ENCODE measurements around the gene SIL1. TPM values are rescaled to one million over a fixed set of nuclear protein-coding genes. Genes with fewer than 3 reads are reported as not detected.

The SIL1 gene
- total RNA-seq, 4 donors from 2014 or later = 28.6 to 48.1 (median 36.5) TPM

GRCh38 chr5:138903130-138903775 is 294.9 kb downstream of the SIL1 start:
- 63% methylated on average over 9 of the region's 10 CpGs for WGBS, 2 donors (ENCODE audit: low coverage in 1 of 2)
- no peaks in the 10 kb centered on the region for H3K9me3 ChIP-seq
- H3K4me1 ChIP-seq = peaks cover 0 to 18% (median 0%) of the 10 kb centered on the region in 3 donors
- H3K27me3 ChIP-seq = no peaks in the 10 kb centered on the region
- peaks cover 0 to 70% of the 10 kb centered on the region in 2 donors for H3K36me3 ChIP-seq
- TF ChIP-seq CTCF (IDR thresholded peaks at IDR 0.05) = no peak
- TF ChIP-seq POLR2AphosphoS5 (IDR thresholded peaks at IDR 0.05) = peak; percentile 12
- peak; percentile 50 for ATAC-seq
- H3K4me3 ChIP-seq = no peak overlapping the region
- peak overlapping the region in 2 of 4 donors; percentile 6 to 22 for H3K27ac ChIP-seq

GRCh38 chr5:138901716-138902115 is 296.5 kb downstream of the SIL1 start:
- TF ChIP-seq CTCF (IDR thresholded peaks at IDR 0.05) (no peak), POLR2A (IDR thresholded peaks at IDR 0.05) (no peak), EP300 (IDR thresholded peaks at IDR 0.05) (no peak), POLR2AphosphoS5 (IDR thresholded peaks at IDR 0.05) (no peak)
- no peak overlapping the region for H3K4me3 ChIP-seq
- H3K9me3 ChIP-seq = no peaks in the 10 kb centered on the region
- no peak for ATAC-seq
- H3K27me3 ChIP-seq = no peaks in the 10 kb centered on the region
- H3K27ac ChIP-seq = peak overlapping the region in 1 of 4 donors; percentile 31
- 89 to 100% methylated on average over 1 to 2 of the region's 2 CpGs for WGBS, 2 donors (ENCODE audit: low coverage in 1 of 2)
- H3K4me1 ChIP-seq = peaks cover 0 to 18% (median 0%) of the 10 kb centered on the region in 3 donors
- peaks cover 0 to 55% of the 10 kb centered on the region in 2 donors for H3K36me3 ChIP-seq

- Histone ChIP-seq H3K4me1 (peaks cover 0 to 18% (median 0%) of the 10 kb centered on the region in 3 donors), H3K27me3 (no peaks in the 10 kb centered on the region), H3K4me3 (no peak overlapping the region), H3K9me3 (no peaks in the 10 kb centered on the region), H3K27ac (peak overlapping the region in 2 of 4 donors; percentile 16 to 31), H3K36me3 (peaks cover 0 to 42% of the 10 kb centered on the region in 2 donors)
- TF ChIP-seq POLR2A (IDR thresholded peaks at IDR 0.05) (no peak), CTCF (IDR thresholded peaks at IDR 0.05) (no peak)
- ATAC-seq = no peak
- 64 to 69% methylated on average over 6 of the region's 6 CpGs for WGBS, 2 donors (ENCODE audit: low coverage in 1 of 2)
Measured at GRCh38 chr5:138900281-138900965, 297.7 kb downstream of the SIL1 start.

GRCh38 chr5:138898742-138899141 is 299.4 kb downstream of the SIL1 start:
- Histone ChIP-seq H3K4me3 (no peak overlapping the region), H3K36me3 (peaks cover 0 to 31% of the 10 kb centered on the region in 2 donors), H3K27ac (no peak overlapping the region), H3K4me1 (peaks cover 0 to 18% (median 0%) of the 10 kb centered on the region in 3 donors), H3K9me3 (no peaks in the 10 kb centered on the region), H3K27me3 (no peaks in the 10 kb centered on the region)
- no peak for ATAC-seq
- WGBS, 2 donors (ENCODE audit: low coverage in 1 of 2) = 100% methylated on average over 2 of the region's 2 CpGs; no CpG with 5 or more reads in 1 of the 2 donors
- TF ChIP-seq POLR2AphosphoS5 (IDR thresholded peaks at IDR 0.05) (no peak), EP300 (IDR thresholded peaks at IDR 0.05) (no peak)

DNA sequence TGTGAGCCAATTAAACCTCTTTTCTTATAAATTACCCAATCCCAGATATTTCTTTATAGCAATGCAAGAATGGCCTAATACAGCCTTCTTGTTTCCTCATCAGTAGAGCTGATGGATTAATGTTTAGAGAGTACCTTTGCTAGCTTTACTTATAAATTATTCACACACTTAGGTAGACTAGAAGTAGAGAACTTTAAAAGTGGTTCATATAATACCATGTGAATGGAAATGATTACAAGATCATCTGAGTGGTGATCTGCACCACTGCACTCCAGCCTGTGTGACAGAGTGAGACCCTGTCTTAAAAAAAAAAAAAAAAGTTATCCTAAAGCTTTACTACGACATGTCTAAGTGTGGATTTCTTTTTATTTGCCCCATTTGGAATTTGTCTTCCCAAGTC is 299.9 kb downstream of the SIL1 start:
- WGBS, 2 donors (ENCODE audit: low coverage in 1 of 2) = 94 to 100% methylated on average over 1 of the region's 1 CpG
- no peak for ATAC-seq

More for the DNA sequence above, 299.9 kb downstream of the SIL1 start:
- Histone ChIP-seq H3K27me3 (no peaks in the 10 kb centered on the region), H3K36me3 (peaks cover 0 to 33% of the 10 kb centered on the region in 2 donors), H3K4me1 (peaks cover 0 to 15% (median 0%) of the 10 kb centered on the region in 3 donors), H3K27ac (no peak overlapping the region), H3K9me3 (no peaks in the 10 kb centered on the region), H3K4me3 (no peak overlapping the region)
- no peak for TF ChIP-seq EP300 (IDR thresholded peaks at IDR 0.05)
- TF ChIP-seq CTCF (IDR thresholded peaks at IDR 0.05) = no peak
- no peak for TF ChIP-seq POLR2A (IDR thresholded peaks at IDR 0.05)
- TF ChIP-seq POLR2AphosphoS5 (IDR thresholded peaks at IDR 0.05) = no peak

Small RNA genes within 50 kb of the gene (small RNA-seq; reads per million reads assigned to genes)
- 0 reads per million in 4 donors for gene RNU6-572P

Other genes starting within 250 kb of the SIL1 start
- 100 to 1,000 TPM; 194 to 326 (median 314) TPM for gene MATR3, start 95.4 kb upstream of the SIL1 start, total RNA-seq
- 100 to 1,000 TPM in 2 of 4 donors, 10 to 100 TPM in 2; 78.5 to 131 (median 93.3) TPM for gene PAIP2, start 143.5 kb upstream of the SIL1 start, total RNA-seq
- gene SLC23A1, start 184.9 kb upstream of the SIL1 start, total RNA-seq = not detected
- under 1 TPM in 1 of 4 donors, not detected in 3; 0.74 TPM for gene MZB1, start 191.5 kb upstream of the SIL1 start, total RNA-seq
- gene PROB1, start 196.7 kb upstream of the SIL1 start, total RNA-seq = 1 to 10 TPM; 1.2 to 9.1 (median 4.1) TPM
- gene SPATA24, start 205.7 kb upstream of the SIL1 start, total RNA-seq = 10 to 100 TPM in 2 of 4 donors, 1 to 10 TPM in 2; 1.5 to 13.5 (median 6.3) TPM
- 10 to 100 TPM in 3 of 4 donors, 1 to 10 TPM in 1; 7.6 to 27.7 (median 14.5) TPM for gene DNAJC18, start 241.2 kb upstream of the SIL1 start, total RNA-seq

All from gastroesophageal sphincter (tissue), 4 donors.